PC-9 (cell line): ENCODE results near the gene B3GAT2.

Experiments used
- CTCF ChIP-seq: fragments of 200-600 bp; sonication (generic); conservative IDR thresholded peaks from 2 replicates; pipeline ENCODE4 v1.6.1; 2017; ENCODE audit warnings: mixed run types, antibody characterized with exemption, mild to moderate bottlenecking, moderate library complexity
- EZH2 ChIP-seq: fragments of 200-600 bp; sonication (generic); IDR thresholded peaks from 2 replicates; pipeline ENCODE4 v1.8.0; 2017; ENCODE audit warnings: antibody characterized with exemption, low read depth

- TF ChIP-seq CTCF (no peak), EZH2 (no peak)
These were observed 82.5 kb downstream of the B3GAT2 start for GRCh38 chr6:70874181-70874913.
